Chondrocyte (in vitro differentiated cells): ENCODE data around the gene DHX16. TPM values are rescaled to one million over a fixed set of nuclear protein-coding genes. Genes with fewer than 3 reads are reported as not detected.

Source experiments
- DNase-seq: peaks from one replicate; pipeline ENCODE4 v3.0.0; 2021; ENCODE audit warnings: mixed read lengths, low spot score
- H3K27ac Mint-ChIP-seq: one replicate; pipeline ENCODE4 v1.8.0; 2021; ENCODE audit warnings: mild to moderate bottlenecking, moderate library complexity, mixed read lengths; ENCODE audit not compliant: unreplicated experiment
- H3K27me3 Mint-ChIP-seq: 2 replicates; pipeline ENCODE4 v1.8.0; 2021; ENCODE audit warnings: low read depth, mixed read lengths
- H3K36me3 Mint-ChIP-seq: 2 replicates; pipeline ENCODE4 v1.8.0; 2021; ENCODE audit warnings: low read depth, mixed read lengths
- H3K4me1 Mint-ChIP-seq: 2 replicates; pipeline ENCODE4 v1.8.0; 2021; ENCODE audit warnings: low read depth, mild to moderate bottlenecking, mixed read lengths
- H3K4me3 Mint-ChIP-seq: one replicate; pipeline ENCODE4 v1.8.0; 2021; ENCODE audit warnings: mild to moderate bottlenecking, moderate library complexity, mixed read lengths; ENCODE audit not compliant: unreplicated experiment
- H3K9me3 Mint-ChIP-seq: 2 replicates; pipeline ENCODE4 v1.8.0; 2021; ENCODE audit warnings: low read depth, mixed read lengths
- total RNA-seq: library from RNA; stranded (reverse); gene quantifications from 3 replicates; pipeline ENCODE4 v1.2.1, GENCODE V29; 2021
- TF ChIP-seq, protein P1 (sequence below): fragments of 200-600 bp; sonication (generic); IDR thresholded peaks from 2 replicates; pipeline ENCODE4 v1.5.0; 2021; ENCODE audit warnings: antibody characterized with exemption, mild to moderate bottlenecking, moderate library complexity

Gene DHX16
- total RNA-seq, 1 donor from 2014 or later, result 22.6 TPM

GRCh38 chr6:30618270-30618797, 54.5 kb downstream of the DHX16 start:
- H3K36me3 Mint-ChIP-seq, result peaks cover 21% of the 10 kb centered on the region
- TF ChIP-seq, protein P1, sequence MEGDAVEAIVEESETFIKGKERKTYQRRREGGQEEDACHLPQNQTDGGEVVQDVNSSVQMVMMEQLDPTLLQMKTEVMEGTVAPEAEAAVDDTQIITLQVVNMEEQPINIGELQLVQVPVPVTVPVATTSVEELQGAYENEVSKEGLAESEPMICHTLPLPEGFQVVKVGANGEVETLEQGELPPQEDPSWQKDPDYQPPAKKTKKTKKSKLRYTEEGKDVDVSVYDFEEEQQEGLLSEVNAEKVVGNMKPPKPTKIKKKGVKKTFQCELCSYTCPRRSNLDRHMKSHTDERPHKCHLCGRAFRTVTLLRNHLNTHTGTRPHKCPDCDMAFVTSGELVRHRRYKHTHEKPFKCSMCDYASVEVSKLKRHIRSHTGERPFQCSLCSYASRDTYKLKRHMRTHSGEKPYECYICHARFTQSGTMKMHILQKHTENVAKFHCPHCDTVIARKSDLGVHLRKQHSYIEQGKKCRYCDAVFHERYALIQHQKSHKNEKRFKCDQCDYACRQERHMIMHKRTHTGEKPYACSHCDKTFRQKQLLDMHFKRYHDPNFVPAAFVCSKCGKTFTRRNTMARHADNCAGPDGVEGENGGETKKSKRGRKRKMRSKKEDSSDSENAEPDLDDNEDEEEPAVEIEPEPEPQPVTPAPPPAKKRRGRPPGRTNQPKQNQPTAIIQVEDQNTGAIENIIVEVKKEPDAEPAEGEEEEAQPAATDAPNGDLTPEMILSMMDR, result no peak
- peak overlapping the region; percentile 100 for H3K27ac Mint-ChIP-seq
- DNase-seq, result peak; percentile 17
- peak overlapping the region; percentile 99 for H3K4me3 Mint-ChIP-seq
- H3K9me3 Mint-ChIP-seq, result no peaks in the 10 kb centered on the region
- no peaks in the 10 kb centered on the region for H3K27me3 Mint-ChIP-seq
- peaks cover 28% of the 10 kb centered on the region for H3K4me1 Mint-ChIP-seq

- H3K36me3 Mint-ChIP-seq, result peaks cover 21% of the 10 kb centered on the region
- peak; percentile 99 for DNase-seq
Measured at GRCh38 chr6:30617565-30618269, 55.1 kb downstream of the DHX16 start, which contains the start of gene MRPS18B. Gene MRPS18B, plus strand, starts transcription at chr6:30617840. Its CDS starts 26 bp downstream, at chr6:30617866.

DNA sequence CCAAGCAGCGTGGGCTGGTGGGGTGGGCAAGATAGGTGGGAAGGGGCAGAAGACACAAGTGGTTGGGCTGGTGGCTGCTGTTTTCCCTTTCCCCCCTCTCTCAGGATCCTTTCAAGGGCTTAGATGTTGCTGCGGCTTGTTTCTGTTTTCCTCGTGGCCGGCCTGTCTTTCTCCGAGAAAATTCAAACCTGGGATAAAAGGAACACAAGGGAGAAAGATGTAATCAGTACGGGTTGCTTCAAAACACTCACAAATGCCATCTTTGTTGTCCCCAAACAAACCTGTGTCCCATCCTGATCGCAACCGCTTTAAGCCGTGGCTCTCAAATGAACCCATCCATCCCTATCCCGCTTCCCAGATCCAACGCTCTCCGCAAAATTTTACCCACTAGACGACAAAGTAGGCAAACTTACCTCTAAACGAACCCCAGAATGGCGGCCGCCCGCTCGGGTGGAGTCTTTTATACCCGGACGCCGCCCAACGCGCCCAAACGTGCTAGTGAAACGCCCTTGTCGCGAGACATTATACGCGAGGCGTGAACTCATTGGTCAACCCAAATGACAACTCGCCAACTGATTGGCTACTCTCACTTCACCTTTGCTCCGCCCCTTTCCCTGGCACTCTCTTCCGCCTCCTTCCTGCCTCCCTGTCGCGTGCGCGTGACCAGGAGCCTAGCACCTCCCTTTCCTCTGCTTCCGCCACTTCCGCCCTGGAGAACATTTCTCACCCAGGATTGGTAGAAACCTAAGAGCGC, 55.8 kb downstream of the DHX16 start, which contains the start of gene PPP1R10:
Gene PPP1R10, minus strand, starts transcription at position 433 of the 754 bp plus-strand sequence. CDS start 7,299 bp downstream, outside the sequence.
- Mint-ChIP-seq H3K4me1 (peaks cover 40% of the 10 kb centered on the region), H3K27ac (peak within 1 kb of the TSS; percentile 100), H3K4me3 (peak within 1 kb of the TSS; percentile 99), H3K27me3 (no peaks in the 10 kb centered on the region), H3K9me3 (no peaks in the 10 kb centered on the region), H3K36me3 (peaks cover 19% of the 10 kb centered on the region)
- peak; percentile 100 for DNase-seq
- TF ChIP-seq, protein P1, result no peak

More at GRCh38 chr6:30617565-30618269, 55.1 kb downstream of the DHX16 start, which contains the start of gene MRPS18B:
- Mint-ChIP-seq H3K9me3 (no peaks in the 10 kb centered on the region), H3K4me3 (peak within 1 kb of the TSS; percentile 99), H3K4me1 (peaks cover 34% of the 10 kb centered on the region), H3K27ac (peak within 1 kb of the TSS; percentile 100), H3K27me3 (no peaks in the 10 kb centered on the region)
- TF ChIP-seq, protein P1, result no peak

DNA sequence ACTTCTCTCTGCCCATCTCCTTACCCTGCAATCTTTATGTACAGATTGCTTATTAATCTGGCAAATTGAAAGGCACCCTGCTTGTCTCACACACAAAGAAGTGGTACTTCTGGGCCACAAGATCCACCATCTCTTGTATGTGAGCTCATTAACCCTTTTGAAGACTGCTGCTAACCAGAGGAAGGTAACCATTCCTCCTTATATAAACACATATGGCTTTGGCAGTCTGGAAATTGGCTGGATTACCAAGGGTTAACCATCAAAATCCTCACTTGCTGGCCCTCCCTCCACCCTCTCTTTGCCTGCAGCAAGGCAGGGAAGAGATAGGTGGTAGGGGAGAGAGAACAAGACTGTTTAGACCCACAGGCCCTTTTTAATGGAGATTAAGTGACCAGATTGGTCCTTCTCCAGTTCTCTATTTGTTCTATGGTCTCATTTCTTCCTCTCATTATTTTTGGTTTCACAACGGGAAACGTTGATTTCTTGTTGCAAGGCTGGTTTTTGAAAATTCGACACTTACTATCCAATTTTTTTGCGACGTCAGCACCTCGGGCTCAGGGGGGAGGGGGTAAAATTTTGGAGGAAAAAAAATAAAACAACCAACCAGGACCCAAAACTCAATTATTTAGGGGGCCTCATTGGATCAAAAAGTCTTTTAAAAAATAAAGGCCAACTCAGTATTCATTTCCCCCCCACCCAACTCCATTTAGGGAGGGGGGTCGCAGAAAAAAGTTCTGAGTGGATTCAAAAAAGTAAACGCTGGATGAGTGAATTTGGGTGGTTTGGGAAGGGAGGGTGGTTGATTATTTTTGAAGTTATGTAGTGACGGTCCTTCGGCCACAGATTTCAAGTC, 56.6 kb downstream of the DHX16 start:
- DNase-seq, result no peak
- no peaks in the 10 kb centered on the region for H3K9me3 Mint-ChIP-seq
- peaks cover 48% of the 10 kb centered on the region for H3K4me1 Mint-ChIP-seq
- H3K27ac Mint-ChIP-seq, result peak overlapping the region; percentile 100
- H3K36me3 Mint-ChIP-seq, result peaks cover 19% of the 10 kb centered on the region
- TF ChIP-seq, protein P1, result no peak
- H3K4me3 Mint-ChIP-seq, result peak overlapping the region; percentile 99
- no peaks in the 10 kb centered on the region for H3K27me3 Mint-ChIP-seq
